DOHH2 (cell line): ENCODE data around the gene XRCC5.

Experiments
- CTCF ChIP-seq: fragments of 200-600 bp; sonication (generic); IDR thresholded peaks from one replicate; pipeline ENCODE4 v1.5.1; 2014; ENCODE audit warnings: antibody characterized with exemption, mild to moderate bottlenecking, low read depth, low read length; ENCODE audit not compliant: poor library complexity, severe bottlenecking
- EZH2phosphoT487 ChIP-seq: fragments of 200-600 bp; sonication (generic); IDR thresholded peaks from 2 replicates; pipeline ENCODE4 v1.6.1; 2017; ENCODE audit warnings: borderline replicate concordance, mild to moderate bottlenecking, antibody characterized with exemption, low read length, moderate library complexity, mixed read lengths

- TF ChIP-seq CTCF (no peak), EZH2phosphoT487 (no peak)
These were observed 1.8 kb upstream of the XRCC5 start for GRCh38 chr2:216107320-216107719.
